GM20000 (cell line): ENCODE results near the gene KNOP1.
"Not testable (repeated sequence)": the region's sequence is repeated elsewhere in the genome, so short reads cannot be mapped to it uniquely, and the experiment has no call there.

Experiments used
- DNase-seq: peaks from one replicate; pipeline ENCODE4 v3.0.0; 2012; ENCODE audit warnings: low spot score
- TF ChIP-seq, protein P1 (sequence below): IDR thresholded peaks from 2 replicates; pipeline ENCODE4 v1.5.1; 2012; ENCODE audit warnings: mild to moderate bottlenecking, control low read depth; ENCODE audit errors: extremely low read depth, missing control alignments

The KNOP1 gene

DNA sequence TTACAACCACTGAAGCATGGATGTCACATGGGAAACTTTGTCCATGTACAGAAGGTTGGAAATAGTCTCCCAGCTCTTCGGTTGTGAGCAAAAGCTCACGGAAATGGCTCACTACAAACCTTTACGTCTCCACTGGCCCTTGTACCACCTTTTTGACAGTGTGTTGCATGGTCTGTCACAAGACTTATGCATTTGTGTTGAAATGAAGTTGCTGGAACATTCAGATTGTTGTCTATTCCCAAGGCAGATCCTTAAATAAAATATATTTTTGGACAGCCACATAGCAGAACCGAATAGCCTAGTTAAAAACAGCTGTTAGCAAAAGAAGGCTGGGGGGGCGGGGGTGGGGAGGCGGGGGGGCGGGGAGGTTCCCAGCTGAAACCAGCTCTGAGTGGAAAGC, 39.2 kb downstream of the KNOP1 start:
- DNase-seq = no peak

DNA sequence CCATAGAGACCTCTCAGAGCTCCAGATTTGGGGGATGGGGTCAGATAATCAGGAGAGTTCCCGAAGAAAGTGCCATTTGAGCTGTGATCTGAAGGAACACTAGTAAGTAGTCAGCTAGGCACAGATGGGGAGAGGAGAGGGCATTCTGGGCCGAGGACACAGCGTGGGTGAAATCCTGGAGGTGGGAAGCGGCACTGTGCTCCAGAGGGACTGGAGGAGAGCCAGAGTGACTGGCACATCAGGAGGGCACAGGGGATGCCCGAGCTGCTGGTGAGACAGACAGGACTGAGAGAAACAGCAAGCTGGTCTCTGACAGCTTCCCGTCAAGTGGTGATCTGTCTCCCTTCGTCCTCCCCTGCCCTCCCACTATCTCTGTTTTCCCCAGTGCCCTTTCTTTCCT, 40.6 kb downstream of the KNOP1 start:
- no peak for DNase-seq
- TF ChIP-seq, protein P1, sequence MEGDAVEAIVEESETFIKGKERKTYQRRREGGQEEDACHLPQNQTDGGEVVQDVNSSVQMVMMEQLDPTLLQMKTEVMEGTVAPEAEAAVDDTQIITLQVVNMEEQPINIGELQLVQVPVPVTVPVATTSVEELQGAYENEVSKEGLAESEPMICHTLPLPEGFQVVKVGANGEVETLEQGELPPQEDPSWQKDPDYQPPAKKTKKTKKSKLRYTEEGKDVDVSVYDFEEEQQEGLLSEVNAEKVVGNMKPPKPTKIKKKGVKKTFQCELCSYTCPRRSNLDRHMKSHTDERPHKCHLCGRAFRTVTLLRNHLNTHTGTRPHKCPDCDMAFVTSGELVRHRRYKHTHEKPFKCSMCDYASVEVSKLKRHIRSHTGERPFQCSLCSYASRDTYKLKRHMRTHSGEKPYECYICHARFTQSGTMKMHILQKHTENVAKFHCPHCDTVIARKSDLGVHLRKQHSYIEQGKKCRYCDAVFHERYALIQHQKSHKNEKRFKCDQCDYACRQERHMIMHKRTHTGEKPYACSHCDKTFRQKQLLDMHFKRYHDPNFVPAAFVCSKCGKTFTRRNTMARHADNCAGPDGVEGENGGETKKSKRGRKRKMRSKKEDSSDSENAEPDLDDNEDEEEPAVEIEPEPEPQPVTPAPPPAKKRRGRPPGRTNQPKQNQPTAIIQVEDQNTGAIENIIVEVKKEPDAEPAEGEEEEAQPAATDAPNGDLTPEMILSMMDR = no peak

More for the DNA sequence above, 39.2 kb downstream of the KNOP1 start:
- TF ChIP-seq, protein P1 = no peak

DNA sequence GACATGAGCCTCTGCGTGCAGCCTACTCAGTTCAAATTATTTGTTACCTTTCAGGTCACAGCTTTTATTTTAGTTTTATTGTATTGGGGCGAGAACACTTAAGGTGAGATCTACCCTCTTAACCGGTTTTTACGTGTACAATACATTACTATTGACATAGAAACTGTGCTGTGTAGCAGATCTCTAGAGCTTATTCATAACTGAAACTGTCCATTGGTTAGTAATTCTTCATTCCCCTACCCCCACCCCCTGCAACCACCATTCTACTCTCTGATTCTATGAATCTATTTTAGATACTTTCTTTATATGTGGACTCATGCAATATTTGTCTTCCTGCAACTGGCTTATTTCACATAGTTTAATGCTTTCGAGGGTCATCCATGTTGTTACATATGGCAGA, 43.5 kb downstream of the KNOP1 start:
- TF ChIP-seq, protein P1 = no peak
- no peak for DNase-seq

DNA sequence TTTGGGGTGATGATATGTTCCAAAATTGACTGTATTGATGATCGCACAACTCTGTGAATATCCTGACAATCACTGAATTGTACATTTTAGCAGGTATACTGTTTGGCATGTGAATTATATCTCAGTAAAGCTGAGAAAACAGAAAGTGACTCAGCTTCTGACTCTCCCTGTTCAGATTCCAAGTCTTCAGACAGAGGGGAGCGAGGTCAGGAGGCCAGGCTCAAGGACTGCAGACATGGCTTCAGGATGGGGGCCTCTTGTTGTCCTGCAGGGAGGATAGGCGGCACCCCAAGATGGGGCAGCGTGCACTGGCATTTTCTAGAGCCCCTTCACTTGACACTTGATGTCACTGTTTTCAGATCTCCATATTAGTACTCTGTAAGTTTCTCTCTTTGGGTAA, 45.6 kb downstream of the KNOP1 start:
- no peak for DNase-seq
- TF ChIP-seq, protein P1 = no peak

DNA sequence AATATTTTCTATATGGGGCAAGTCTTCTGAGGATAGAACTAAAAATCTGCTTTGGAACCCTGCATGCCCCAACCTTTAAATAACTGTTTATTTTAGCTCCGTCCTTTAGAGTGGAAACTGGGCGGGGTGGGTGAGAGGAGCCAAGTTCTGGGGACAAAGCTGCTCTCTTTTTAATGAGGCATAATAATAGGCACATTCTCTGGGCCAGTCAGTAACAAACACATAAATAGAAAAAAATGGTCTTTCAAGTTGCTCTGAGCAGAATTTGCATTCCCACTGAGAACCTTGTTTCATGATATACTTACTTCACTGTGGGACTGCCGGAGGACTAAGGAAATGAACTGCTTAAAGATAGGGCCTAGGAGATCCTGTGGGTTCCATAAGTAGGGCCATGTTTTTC, 51.5 kb downstream of the KNOP1 start:
- TF ChIP-seq, protein P1 = no peak
- no peak for DNase-seq

DNA sequence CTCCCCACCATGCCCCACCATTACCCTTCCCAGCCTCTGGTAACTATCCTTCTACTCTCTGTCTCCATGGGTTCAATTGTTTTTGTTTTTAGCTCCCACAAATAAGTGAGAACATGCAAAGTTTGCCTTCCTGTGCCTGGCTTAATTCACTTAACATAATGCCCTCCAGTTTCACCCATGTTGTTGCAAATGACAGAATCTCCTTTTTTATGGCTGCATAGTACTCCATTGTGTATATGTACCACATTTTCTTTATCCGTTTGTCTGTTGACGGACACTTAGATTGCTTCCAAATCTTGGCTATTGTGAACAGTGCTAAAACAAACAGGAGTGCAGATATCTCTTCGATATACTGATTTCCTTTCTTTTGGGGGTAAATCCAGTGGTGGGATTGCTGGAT, 52.7 kb downstream of the KNOP1 start:
- not testable (repeated sequence) for DNase-seq

DNA sequence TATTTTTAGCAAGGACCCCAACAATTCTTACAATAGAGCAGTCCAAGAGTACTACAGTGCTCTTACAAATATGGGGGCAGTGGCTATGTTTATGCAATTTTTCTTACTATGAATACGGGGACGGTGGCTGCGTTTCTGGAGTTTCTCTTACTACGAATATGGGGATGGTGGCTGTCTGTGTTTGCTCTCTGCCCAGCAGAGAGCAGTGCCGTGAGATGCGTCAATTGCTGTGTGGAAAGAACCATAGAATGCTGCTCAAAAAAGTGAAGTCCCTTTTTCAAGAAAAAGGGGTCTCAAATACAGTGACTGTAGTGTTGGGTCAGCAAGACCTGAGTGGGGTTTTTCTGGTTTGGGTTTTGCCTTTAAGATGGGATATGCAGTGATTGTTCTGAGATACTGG, 53.9 kb downstream of the KNOP1 start:
- TF ChIP-seq, protein P1 = no peak
- DNase-seq = no peak

DNA sequence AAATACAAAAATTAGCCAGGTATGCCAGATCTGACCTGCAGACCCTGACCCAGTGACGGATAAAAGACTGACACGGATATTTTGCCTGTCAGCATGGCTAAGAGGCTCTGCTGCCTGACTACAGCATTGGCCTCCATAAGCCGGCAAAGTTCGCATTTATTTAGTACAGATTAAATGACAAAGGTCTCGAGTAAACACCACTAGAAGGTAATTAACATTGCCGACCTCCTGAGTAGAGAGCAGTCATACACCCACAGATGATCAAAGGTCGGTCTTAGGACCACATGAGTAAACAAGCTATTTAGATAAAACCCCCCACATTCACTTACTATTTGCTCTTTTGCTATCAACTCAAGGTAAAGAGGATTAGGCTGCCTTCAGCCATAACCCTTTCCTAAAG, 55.7 kb downstream of the KNOP1 start:
- TF ChIP-seq, protein P1 = no peak
- no peak for DNase-seq
